Measurements from ENCODE around the gene CFAP45. TPM values are rescaled to one million over a fixed set of nuclear protein-coding genes. Genes with fewer than 3 reads are reported as not detected.

The CFAP45 gene
- total and polyA plus RNA-seq, 7 donors: 0.04 to 0.42 (median 0.19) TPM; not detected in 3

DNA sequence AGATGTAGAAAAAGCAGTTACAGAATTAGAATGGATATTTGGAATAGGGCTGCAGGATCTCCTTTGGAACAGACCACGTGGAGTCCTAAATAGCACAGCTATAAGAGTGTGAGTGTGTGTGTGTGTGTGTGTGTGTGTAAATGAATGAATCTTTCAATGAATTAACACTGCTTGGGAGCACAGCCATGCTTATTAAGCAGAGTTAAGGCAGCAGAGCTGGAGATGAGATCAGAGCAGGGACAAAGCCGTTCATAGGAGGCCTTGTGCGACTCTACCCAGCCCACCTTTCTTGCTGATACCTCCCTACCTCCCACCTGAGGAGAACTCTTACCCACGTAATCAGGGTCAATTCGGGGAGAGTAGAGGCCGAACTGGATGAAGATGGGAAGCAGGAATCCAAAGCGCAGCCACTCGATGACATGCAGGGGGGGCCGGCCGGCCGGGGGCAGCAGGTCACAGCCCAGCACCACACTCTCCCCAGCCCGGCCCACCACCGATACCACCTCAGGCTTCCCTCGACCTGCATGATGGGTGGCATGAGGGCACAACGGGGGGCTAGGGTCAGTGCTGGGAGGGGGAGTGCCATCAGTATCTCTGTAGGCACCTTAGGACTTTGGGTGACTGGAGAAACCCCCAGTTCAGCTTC is 42.8 kb upstream of the CFAP45 start:
- Histone ChIP-seq H3K4me1 (no peaks in the 10 kb centered on the region), H3K27ac (no peak overlapping the region), H3K4me3 (no peak overlapping the region), H3K9me3 (no peaks in the 10 kb centered on the region), H3K27me3 (ENCODE audit: insufficient read depth in 3 of 3, low read length in 2 of 3) (peaks cover 0 to 46% (median 10%) of the 10 kb centered on the region in 3 donors), H3K36me3 (ENCODE audit: insufficient read depth in 1 of 2, low read depth in 1 of 2) (no peaks in the 10 kb centered on the region)
- DNase-seq (no peak), ATAC-seq (no peak)
- intact Hi-C loops (cut with DNase I): no loop called here
- TF ChIP-seq, protein P1, sequence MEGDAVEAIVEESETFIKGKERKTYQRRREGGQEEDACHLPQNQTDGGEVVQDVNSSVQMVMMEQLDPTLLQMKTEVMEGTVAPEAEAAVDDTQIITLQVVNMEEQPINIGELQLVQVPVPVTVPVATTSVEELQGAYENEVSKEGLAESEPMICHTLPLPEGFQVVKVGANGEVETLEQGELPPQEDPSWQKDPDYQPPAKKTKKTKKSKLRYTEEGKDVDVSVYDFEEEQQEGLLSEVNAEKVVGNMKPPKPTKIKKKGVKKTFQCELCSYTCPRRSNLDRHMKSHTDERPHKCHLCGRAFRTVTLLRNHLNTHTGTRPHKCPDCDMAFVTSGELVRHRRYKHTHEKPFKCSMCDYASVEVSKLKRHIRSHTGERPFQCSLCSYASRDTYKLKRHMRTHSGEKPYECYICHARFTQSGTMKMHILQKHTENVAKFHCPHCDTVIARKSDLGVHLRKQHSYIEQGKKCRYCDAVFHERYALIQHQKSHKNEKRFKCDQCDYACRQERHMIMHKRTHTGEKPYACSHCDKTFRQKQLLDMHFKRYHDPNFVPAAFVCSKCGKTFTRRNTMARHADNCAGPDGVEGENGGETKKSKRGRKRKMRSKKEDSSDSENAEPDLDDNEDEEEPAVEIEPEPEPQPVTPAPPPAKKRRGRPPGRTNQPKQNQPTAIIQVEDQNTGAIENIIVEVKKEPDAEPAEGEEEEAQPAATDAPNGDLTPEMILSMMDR (IDR thresholded peaks at IDR 0.05): no peak
- 83 to 88% (median 87%) methylated on average over 15 of the region's 15 CpGs for WGBS, 3 donors

GRCh38 chr1:159941591-159942560 is 41.9 kb upstream of the CFAP45 start:
- WGBS, 3 donors: 70 to 81% (median 76%) methylated on average over 14 to 15 of the region's 15 CpGs
- intact Hi-C loops (cut with DNase I): no loop called here
- H3K9me3 ChIP-seq: no peaks in the 10 kb centered on the region
- no peak overlapping the region for H3K27ac ChIP-seq
- DNase-seq: no peak
- peaks cover 0 to 46% (median 10%) of the 10 kb centered on the region in 3 donors for H3K27me3 ChIP-seq (ENCODE audit: insufficient read depth in 3 of 3, low read length in 2 of 3)
- H3K36me3 ChIP-seq (ENCODE audit: insufficient read depth in 1 of 2, low read depth in 1 of 2): no peaks in the 10 kb centered on the region
- no peaks in the 10 kb centered on the region for H3K4me1 ChIP-seq
- TF ChIP-seq, protein P1 (IDR thresholded peaks at IDR 0.05): no peak
- no peak overlapping the region for H3K4me3 ChIP-seq
- no peak for ATAC-seq

DNA sequence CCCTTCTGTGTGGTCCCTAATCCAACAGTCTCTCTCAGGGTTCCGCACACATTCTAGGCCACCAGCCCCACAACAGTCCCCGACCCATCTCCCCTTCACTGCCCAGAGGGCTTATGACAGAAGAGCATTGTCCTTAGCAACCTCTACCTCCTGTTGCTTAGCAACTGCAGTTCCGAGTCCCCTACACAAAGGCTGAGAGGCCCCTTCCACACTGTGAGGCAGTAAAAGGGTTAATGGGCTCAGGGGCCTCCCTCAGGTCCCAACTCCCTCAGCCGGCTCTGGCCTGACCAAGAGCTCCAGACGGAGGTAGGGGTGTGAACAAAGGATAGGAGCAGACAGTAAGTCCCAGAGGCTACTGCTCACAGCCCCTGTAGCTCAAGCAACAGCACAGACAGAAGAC is 41.2 kb upstream of the CFAP45 start:
- Histone ChIP-seq H3K4me1 (no peaks in the 10 kb centered on the region), H3K9me3 (no peaks in the 10 kb centered on the region), H3K4me3 (no peak overlapping the region), H3K27ac (no peak overlapping the region), H3K36me3 (ENCODE audit: insufficient read depth in 1 of 2, low read depth in 1 of 2) (no peaks in the 10 kb centered on the region), H3K27me3 (ENCODE audit: insufficient read depth in 3 of 3, low read length in 2 of 3) (peaks cover 0 to 45% (median 10%) of the 10 kb centered on the region in 3 donors)
- TF ChIP-seq, protein P1 (IDR thresholded peaks at IDR 0.05): no peak
- no peak for ATAC-seq
- intact Hi-C loops (cut with DNase I): no loop called here
- DNase-seq: no peak
- 76 to 82% (median 79%) methylated on average over 5 of the region's 5 CpGs for WGBS, 3 donors

GRCh38 chr1:159940006-159940620 is 40.1 kb upstream of the CFAP45 start:
- no peaks in the 10 kb centered on the region for H3K36me3 ChIP-seq (ENCODE audit: insufficient read depth in 1 of 2, low read depth in 1 of 2)
- H3K4me3 ChIP-seq: no peak overlapping the region
- no peaks in the 10 kb centered on the region for H3K4me1 ChIP-seq
- H3K27ac ChIP-seq: no peak overlapping the region
- ATAC-seq (no peak), DNase-seq (no peak)
- TF ChIP-seq, protein P1 (IDR thresholded peaks at IDR 0.05): no peak
- WGBS, 3 donors: 66 to 84% (median 70%) methylated on average over 11 of the region's 11 CpGs
- no peaks in the 10 kb centered on the region for H3K9me3 ChIP-seq
- H3K27me3 ChIP-seq (ENCODE audit: insufficient read depth in 3 of 3, low read length in 2 of 3): peaks cover 0 to 36% (median 8%) of the 10 kb centered on the region in 3 donors
- intact Hi-C loops (cut with DNase I): no loop called here

Measured in psoas muscle (tissue), 8 donors.